NCI-H774 (cell line): ENCODE data around the gene DTNB.

ENCODE experiments used
- DNase-seq: peaks from one replicate; lab custom pipeline; 2025; lab: John Stamatoyannopoulos, UW

Gene DTNB

DNA sequence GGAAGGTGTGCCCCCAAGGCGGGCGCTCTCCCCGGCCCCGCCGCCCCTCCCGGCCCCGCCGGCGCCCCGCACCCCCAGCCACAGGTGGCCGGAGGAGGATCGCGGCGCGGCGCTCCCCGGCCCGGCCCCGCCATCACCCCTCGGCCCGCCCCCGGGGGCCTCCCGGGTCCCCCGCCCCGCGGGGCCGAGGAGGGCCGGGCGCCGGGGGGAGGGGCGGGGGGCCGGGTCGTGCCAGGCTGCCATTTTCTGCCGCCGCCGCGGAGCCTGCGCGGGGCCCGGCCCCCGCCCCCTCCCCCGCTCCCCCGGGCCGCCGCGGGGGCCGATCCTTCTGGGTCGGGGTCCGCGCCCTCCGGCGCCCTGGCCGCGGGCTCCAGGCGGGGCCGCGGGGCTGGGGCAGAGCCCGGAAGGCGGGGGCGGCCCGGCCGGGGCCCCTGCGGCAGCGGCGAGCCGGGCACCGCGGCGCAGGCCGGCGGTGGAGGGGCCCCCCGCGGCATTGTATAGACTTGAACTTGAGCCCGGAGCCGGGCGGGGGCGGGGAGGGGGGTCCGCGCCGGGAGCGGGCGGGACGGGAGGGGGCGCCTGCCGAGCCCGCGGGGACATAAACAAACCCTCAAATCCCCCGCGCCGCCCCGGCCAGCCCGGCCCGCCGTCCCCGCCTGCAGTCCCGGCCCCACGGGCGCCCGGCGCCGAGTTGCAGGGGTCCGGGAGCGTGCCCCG lies 332.2 kb downstream of the DTNB start:
- DNase-seq, result peak; percentile 50

DNA sequence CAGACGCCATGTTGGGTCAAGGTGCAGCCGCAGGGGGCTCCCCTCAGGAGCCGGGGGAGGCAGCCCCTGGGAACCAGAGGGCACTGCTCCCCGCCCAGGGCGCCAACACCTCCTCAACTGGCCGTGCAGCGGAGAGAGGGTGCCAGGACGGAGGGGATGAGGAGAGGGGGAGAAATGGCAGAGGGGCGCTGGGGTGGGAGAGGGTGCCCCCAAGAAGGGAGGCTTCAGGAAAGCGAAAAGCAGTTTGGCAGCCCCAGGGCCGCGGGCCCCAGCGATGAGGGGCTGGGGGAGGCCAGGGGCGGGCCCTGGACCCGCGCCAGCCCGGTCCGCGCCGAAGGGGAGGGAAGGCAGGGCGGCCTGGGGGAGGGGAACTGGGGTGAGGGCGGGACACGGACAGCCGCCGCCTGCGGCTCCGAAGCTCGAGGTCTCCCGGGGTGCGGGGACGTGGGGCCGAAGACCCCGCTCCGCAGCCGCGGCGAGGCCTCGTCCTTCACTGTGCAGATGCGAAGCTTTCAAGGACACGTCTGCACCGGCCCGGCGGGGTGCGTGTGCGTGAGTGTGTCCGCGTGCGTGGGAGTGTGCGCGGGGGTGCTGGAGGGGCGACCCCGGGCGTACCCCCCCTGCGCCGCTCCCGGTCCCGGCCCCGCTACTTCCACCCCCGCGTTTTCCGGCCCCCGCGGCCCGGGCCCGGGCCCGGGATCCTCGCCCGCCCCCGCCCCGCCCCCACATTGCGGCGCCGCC lies 333.0 kb downstream of the DTNB start:
- peak; percentile 32 for DNase-seq

DNA sequence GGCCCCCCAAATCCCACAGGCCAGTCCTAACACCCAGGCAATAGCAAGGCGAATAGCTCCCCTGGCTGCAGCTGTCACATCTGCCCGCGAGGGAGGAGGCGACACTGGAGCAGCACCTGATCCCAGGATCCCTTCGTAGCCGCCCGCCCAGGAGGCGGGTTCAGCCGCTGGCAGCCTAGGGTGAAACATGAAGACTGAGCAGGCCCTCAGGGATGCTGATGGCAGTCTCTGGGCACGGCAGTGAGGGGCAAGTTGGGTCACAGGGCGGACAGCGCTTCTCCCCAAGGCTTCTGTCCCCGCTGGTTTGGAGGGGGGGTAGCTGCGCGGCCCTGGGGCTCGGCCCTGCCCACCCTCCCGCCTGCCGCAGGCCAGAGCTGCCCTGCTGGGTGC lies 333.6 kb downstream of the DTNB start:
- DNase-seq, result no peak

DNA sequence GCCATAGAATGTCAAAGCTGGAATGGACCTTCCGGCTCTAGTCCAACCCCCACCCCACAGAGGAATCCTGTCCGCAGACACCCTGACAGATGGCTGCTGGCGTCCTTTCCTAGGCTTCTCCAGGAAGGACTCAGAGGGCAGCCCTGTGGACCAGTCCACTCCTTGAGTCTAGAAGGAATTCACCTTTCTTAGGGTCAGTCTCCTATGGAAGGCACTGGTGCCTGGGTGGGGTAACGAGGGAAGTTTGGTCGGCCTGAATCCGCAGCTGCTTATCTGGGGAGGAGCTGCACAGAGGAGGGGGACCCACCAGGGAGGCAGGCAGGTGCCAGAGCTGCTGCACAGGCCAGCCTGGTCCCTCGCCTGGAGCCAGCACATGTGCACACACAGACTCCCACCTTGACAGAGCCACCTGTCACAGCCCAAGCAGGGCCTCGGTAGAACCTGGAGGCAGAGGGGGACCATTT lies 334.1 kb downstream of the DTNB start:
- DNase-seq, result no peak

DNA sequence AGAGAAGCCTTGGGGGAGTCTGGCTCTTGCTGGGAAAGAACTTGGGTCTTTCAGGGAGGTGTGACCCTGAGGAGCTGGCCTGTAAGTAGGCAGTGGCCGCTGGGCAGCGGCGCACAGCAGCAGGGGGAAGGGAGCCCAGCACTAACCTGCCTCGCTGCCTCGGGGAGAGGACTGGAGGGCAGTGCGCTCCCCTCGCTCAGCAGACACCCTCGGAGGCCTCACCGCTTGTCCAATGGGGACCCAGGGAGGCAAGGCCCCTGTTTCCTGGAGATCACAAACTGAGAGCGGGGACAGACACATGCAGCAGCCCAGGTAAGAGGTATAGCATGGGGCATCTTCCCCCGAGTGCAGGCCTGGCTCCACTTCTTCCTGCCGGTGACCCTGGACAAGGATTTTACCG lies 335.0 kb downstream of the DTNB start:
- no peak for DNase-seq

DNA sequence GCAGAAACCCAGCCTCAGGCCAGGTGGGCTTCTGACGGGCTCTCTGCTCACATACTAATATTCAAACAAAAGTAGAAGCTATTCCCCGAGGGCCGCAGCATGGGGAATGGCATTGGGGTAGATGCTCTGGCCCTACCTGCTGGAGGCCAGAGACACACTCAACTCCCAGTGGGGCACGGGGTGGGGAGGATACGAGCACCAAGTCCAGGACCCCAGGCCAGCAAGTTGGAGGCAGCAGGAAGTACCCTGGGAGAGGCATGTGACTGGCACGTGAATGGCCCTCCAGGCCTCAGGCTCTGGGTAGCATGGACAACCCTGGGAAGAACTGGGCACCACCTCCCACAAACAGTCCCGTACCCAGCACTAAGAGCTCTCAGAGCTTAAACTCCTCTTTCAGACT lies 335.5 kb downstream of the DTNB start:
- DNase-seq, result no peak

DNA sequence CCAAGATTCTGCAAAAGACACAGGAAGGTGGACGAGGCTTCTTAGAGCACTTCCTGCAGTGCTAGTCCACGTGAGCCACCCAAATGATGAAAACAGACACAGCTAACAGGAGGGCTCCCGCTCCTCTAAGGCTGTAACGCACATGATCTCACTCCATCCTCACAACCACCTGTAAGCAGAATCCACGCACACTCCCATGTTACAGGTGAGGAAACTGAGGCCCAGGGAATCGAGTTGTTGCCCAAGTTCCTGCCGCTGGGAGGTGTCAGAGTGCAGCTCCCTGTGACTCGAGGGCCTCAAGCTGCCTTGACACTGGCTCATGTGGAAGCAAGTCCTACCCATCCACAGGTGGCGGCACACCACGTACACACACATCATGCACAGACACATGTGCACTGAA lies 336.1 kb downstream of the DTNB start:
- DNase-seq, result no peak

DNA sequence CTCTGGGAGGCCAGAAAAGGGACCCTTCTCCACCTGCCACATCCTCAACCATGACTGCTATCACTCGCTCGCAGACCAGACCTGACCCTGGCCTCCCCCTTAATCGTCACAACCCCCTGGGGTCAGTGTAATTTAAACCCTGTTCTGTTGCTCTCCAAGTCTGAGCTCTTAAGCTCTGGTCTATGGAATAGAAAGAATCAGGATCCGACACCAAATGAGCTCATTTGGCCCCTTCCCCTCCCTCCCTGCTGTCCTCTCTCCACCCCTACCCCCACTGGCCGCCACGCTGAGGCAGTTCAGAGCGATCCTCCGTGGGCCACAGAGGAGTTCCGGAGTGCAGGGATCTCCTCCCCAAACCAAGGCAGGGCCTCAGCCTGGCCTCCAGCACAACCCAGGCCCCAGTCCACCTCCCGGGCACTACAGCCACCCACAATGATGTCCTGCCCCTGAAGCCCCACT lies 337.0 kb downstream of the DTNB start:
- DNase-seq, result no peak

DNA sequence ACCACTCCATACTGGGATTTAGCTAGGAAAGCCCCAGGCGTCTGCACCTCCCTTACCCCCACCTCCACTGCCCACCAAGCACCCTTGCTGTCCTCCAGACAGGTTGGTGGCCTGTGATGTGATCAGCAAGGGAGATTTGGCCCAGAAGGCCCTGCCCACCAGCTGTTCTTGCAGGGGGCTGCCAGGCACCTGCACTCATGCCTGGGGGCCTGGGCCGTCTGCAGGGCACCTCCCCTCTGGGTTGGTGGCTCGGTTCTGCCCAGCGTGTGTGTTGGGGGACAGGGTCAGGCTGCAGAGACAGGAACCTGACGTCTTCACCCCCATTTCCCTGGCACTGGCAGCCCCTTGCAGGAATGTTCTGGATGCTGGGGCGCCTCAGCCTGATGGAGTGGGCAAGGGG lies 337.4 kb downstream of the DTNB start:
- no peak for DNase-seq

DNA sequence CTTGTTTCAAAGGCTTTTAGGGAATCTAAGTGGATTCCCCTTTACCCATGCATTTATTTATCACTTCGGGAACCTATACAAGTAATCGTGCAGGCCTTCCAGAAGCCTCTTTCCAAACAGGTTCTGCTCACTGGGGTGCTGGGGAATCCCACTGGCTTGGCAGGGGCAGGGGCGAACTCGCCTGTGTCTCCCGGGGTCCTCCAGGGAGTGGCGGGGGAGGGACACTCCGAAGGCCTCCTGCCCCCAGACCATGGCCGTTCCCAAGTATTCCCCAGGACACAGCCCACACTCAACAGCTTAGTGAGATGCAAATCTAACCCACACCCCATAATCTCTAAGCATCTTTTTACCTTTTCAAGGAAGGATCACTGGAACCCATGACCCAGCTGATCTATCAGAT lies 338.2 kb downstream of the DTNB start:
- DNase-seq, result no peak

DNA sequence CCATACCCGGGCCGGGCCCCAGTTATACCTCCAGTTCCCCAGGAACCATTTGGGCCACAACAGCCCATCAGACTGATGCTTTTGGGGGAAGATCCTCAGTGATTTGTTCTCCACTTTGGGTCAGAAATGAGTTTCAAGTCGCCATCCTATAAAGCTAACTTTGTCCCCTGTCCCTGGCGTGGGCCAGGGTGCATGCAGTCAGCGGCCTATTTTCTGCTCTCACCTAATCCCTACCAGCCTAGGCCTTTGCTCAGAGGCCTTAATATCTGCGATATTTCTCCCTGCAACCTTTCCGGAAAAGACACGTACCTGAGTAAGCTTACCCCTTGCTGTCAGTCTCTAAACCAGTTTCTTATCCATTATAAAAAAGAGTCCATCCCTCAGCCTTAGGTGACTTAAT lies 338.9 kb downstream of the DTNB start:
- no peak for DNase-seq

DNA sequence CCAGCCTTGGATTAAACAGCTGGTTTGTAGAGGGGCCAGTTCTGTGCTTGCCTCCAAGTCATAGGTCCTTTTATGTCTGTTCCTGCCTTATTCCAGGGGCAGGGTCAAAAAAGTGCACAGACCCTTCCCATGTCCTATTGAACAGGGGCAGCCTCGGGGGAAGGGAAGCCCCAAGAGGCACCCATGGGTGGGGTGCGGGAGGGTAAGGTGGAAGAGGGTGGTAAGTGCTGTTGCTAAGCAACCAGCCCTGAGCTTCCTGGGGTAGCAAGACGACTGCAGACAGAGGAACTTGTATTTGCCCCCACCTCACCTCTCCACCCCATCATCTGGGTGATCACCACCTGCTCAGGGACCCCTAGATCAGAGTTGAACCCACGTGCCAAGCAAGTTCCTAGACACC lies 339.4 kb downstream of the DTNB start:
- DNase-seq, result no peak

DNA sequence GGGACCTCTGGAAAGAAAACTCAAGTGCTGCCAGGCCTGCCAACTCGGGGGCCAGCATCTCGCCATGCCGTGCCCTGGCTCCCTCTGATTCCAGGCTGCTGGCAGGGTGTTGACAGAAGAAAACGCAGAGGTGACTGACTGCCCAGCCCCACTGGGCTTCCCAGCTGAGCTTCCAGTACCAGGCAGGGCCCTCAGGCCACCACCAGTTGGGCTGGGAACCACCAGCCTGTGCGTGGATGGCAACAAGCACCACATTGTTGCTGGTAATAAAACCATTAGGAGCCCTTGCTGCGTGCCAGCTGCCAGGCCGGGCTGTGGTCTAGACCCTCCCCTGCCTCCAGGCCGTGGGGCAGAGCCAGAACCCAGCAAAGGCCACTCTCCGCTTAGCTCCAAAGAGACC lies 340.8 kb downstream of the DTNB start:
- no peak for DNase-seq

DNA sequence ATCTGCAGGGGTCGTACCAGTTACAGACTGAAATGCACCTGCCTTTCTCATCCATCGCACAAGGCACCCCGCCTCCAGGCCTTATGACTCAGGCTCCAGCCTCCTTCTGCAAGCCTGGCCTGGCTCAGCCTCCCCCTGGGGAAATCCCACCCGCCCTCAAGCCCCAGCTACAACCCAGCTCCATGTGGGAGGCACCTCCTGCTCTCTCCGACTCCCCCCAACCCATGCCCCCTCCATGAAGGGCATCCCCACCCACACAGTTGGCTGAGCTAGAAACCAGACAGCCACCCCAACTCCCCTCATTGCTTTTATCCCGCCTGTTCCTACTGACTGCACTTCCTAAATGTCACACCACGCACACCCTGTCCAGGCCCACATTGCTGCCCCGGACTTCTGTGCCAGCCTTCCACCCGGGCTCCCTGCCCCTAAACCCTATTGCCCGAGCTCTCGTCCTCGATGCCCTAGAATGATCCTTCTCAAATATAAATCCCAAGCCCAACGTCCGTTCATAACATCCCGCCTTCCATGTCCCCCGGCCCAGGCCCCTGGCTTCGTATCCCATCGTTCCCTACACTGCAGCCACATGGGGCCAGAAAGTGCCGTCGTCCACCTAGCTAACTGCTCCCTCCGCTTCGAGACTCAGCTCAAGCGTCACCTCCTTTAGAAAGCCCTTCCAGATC lies 341.6 kb downstream of the DTNB start:
- no peak for DNase-seq

DNA sequence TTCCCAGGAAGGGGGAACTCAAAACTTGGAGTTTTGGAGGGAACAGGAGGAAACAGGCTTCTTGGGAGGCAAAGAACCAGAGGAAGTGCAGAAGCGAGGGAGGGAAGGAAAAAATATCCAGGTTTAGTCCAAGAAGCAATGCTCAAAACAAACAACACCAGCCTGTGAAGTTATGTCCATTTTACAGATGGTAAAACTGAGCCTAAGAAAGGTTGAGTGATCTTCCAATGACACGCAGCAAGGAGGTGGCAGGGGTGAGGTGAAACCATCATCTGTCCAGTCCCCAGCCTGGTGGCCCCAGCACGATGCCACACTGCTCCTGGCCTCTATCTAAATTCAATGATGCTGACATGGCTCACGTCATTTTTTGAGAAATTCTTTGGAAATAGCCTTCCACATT lies 342.4 kb downstream of the DTNB start:
- no peak for DNase-seq

DNA sequence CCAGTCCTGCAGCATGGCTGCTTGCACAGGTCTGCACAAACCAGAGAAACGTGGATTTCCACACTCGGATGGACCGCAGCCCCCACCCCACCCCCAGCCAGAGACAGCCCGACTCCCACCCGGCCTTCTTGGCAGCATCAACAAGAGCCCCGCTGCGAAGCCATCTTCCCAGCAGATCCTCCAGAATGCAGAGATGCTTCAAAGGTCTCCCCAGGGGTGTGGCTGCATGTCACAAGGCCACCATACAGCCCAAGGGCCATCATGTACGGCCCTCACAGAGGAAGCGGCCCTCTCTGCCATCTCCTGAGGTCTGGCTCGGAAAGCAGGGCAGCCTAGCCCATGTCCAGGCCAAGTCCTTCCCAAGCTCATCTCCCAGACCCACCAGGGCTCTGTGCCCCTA lies 343.1 kb downstream of the DTNB start:
- DNase-seq, result no peak

DNA sequence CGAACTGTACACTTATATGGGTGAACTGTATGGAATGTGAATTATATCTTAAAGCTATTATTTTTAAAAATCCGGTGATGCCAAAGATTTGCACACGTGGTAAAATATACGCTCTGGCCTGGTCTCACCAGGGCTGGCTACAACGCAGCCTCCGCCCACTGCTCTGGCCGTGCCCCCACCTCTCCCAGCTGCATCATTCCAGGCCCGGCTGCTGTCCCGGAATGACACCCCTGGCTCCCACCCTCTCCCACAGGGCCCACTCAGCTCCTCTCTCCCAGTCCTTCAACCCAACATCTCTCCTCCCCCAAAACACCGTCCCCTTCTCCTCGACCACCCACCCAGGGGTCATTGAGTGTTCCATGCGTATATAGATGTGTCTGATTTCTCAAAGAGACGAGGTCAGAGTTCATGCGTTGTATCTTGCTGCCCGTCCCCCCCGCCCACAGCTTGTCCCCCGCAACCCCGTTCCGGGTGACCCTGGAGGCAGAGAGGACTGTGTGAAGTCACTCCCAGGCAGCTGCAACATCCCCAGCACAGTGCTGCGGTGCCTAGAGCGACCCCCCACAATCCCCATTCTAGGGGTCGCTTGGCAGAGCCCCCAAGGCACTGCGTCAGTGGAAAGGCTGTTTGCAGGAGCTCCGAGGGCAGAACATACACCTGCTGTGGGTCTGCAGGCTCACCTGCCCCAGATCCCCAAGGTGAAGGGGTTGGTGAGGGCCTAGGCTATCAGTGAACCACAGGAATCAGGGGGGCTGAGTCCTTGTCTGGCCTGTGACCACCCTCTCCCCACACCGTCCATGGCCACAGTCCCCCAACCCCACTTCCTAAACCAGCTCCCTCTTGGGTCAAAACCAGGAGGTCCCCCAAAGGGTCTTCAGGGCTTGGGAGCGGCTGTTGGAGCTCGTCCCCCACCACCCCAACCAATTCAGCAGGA lies 345.0 kb downstream of the DTNB start:
- no peak for DNase-seq
